Activated CD4-positive, alpha-beta T cell treated with anti-CD3 and anti-CD28 coated beads for 36 hours (primary cell): ENCODE data around the gene NIT1. TPM values are rescaled to one million over a fixed set of nuclear protein-coding genes. Genes with fewer than 3 reads are reported as not detected.

Experiments
- ATAC-seq: fragments of 200-7000 bp; cut with Tn5 transposase; one replicate; pipeline ENCODE4 v1.10.0; 2021; ENCODE audit warnings: mild to moderate bottlenecking, moderate library complexity
- CTCF ChIA-PET: fragments of 350-600 bp; sonication (Branson Sonifier 250); formaldehyde crosslinking; loops from one replicate; lab custom pipeline; 2021; ENCODE audit warnings: antibody characterized with exemption; lab: Charles Lee
- POLR2A ChIA-PET: fragments of 350-600 bp; sonication (Branson Sonifier 250); formaldehyde crosslinking; loops from one replicate; lab custom pipeline; 2021; ENCODE audit warnings: antibody characterized with exemption, inconsistent platforms; lab: Charles Lee
- DNase-seq: peaks from one replicate; pipeline ENCODE4 v3.0.0-alpha.2; 2020
- H3K27ac Mint-ChIP-seq: one replicate; pipeline ENCODE4 v1.8.0; 2021; ENCODE audit warnings: mixed read lengths
- H3K27me3 Mint-ChIP-seq: one replicate; pipeline ENCODE4 v1.8.0; 2021; ENCODE audit warnings: mixed read lengths
- H3K36me3 Mint-ChIP-seq: one replicate; pipeline ENCODE4 v1.8.0; 2021; ENCODE audit warnings: low read depth, mixed read lengths
- H3K4me1 Mint-ChIP-seq: one replicate; pipeline ENCODE4 v1.8.0; 2021; ENCODE audit warnings: mixed read lengths
- H3K4me3 Mint-ChIP-seq: one replicate; pipeline ENCODE4 v1.8.0; 2021; ENCODE audit warnings: mild to moderate bottlenecking, moderate library complexity, mixed read lengths
- H3K9me3 Mint-ChIP-seq: one replicate; pipeline ENCODE4 v1.8.0; 2021; ENCODE audit warnings: low read depth, mixed read lengths
- intact Hi-C, 2 experiments: fragments of 100-400 bp; cut with DNase I in 1 of 2; cut with micrococcal nuclease in 1 of 2; formaldehyde crosslinking; loops; one replicate each; pipeline versions ENCODE4 v1.14.2 to v1.15.1; 2022 to 2024; cut with DNase I, micrococcal nuclease
- total RNA-seq, 2 experiments: library from RNA; stranded (reverse); gene quantifications; one replicate each; pipeline ENCODE4 v1.2.3, GENCODE V29; 2021

NIT1 gene
- total RNA-seq, 2 experiments from 2014 or later: 58.2 to 62.1 TPM

GRCh38 chr1:161095230-161095629 is 22.7 kb upstream of the NIT1 start:
- no peaks in the 10 kb centered on the region for H3K27me3 Mint-ChIP-seq
- H3K4me3 Mint-ChIP-seq: no peak overlapping the region
- intact Hi-C loops: loop anchor here (5.0 kb wide), 1 partner anchor 258 kb away; no protein-coding TSS in a partner anchor
- peaks cover 65% of the 10 kb centered on the region for H3K4me1 Mint-ChIP-seq
- ATAC-seq (no peak), DNase-seq (no peak)
- no peaks in the 10 kb centered on the region for H3K9me3 Mint-ChIP-seq
- H3K36me3 Mint-ChIP-seq: peaks cover 13% of the 10 kb centered on the region
- ChIA-PET POLR2A (no interaction called here), CTCF (interaction anchor here (0.6 to 9.6 kb wide), 6 partner anchors 25 to 98 kb away, joined by 3 to 126 read pairs (median 15); partner anchors contain the start of genes ARHGAP30 and USF1)
- H3K27ac Mint-ChIP-seq: no peak overlapping the region

DNA sequence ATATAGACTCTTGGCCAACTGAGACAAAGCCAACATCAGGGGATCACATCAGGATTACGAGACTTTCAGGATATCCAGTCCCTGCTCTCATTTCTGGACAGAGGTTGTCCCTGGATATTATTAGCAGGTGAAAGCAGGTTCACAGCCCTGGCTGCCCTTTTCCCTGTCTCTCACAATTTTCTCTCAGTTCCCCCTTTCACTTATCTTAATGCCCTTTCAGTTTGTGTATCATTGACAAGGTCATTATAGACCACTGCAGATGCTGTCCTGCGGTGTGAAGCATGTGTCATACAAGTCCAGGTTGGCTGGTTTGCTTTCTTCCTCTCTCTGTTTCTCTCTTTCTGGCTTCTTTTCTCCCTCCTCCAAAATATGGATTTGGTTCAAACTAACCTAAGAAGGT is 21.9 kb upstream of the NIT1 start:
- Mint-ChIP-seq H3K27ac (no peak overlapping the region), H3K36me3 (peaks cover 19% of the 10 kb centered on the region), H3K27me3 (no peaks in the 10 kb centered on the region), H3K9me3 (no peaks in the 10 kb centered on the region), H3K4me3 (no peak overlapping the region), H3K4me1 (peaks cover 58% of the 10 kb centered on the region)
- ATAC-seq (no peak), DNase-seq (no peak)
- ChIA-PET POLR2A (no interaction called here), CTCF (interaction anchor here (0.8 to 9.6 kb wide), 11 partner anchors 16 to 306 kb away, joined by 3 to 126 read pairs (median 15); partner anchors contain the start of genes ARHGAP30, ITLN2, PPOX and TSTD1)
- intact Hi-C loops: loop anchor here (2.0 to 5.0 kb wide), 3 partner anchors 27 to 259 kb away; partner anchors contain the start of gene ARHGAP30 (in 1 of the 2)

GRCh38 chr1:161096530-161096929 is 21.4 kb upstream of the NIT1 start:
- ATAC-seq (no peak), DNase-seq (no peak)
- Mint-ChIP-seq H3K27me3 (no peaks in the 10 kb centered on the region), H3K27ac (no peak overlapping the region), H3K4me3 (no peak overlapping the region), H3K4me1 (peaks cover 52% of the 10 kb centered on the region), H3K9me3 (no peaks in the 10 kb centered on the region), H3K36me3 (peaks cover 23% of the 10 kb centered on the region)
- ChIA-PET CTCF (interaction anchor here (0.6 to 9.6 kb wide), 22 partner anchors 9 to 320 kb away, joined by 3 to 126 read pairs (median 6); partner anchors contain the start of genes ARHGAP30, F11R, ITLN2 and PPOX), POLR2A (no interaction called here)
- intact Hi-C loops: loop anchor here (2.0 to 5.0 kb wide), 3 partner anchors 28 to 259 kb away; partner anchors contain the start of gene ARHGAP30 (in 1 of the 2)

- H3K27me3 Mint-ChIP-seq: no peaks in the 10 kb centered on the region
- peaks cover 34% of the 10 kb centered on the region for H3K4me1 Mint-ChIP-seq
- H3K9me3 Mint-ChIP-seq: no peaks in the 10 kb centered on the region
- peaks cover 32% of the 10 kb centered on the region for H3K36me3 Mint-ChIP-seq
- peak within 1 kb of the TSS; percentile 71 for H3K4me3 Mint-ChIP-seq
- peak; percentile 84 for DNase-seq
- intact Hi-C loops: loop anchor here (2.0 to 5.0 kb wide), 2 partner anchors 34 to 261 kb away; partner anchors contain the start of gene DEDD (in 2 of the 2)
- H3K27ac Mint-ChIP-seq: peak within 1 kb of the TSS; percentile 73
- ChIA-PET POLR2A (interaction anchor here (0.6 to 1.4 kb wide), 7 partner anchors 19 to 84 kb away, joined by 3 to 4 read pairs (median 3); partner anchors contain the start of gene TSTD1), CTCF (interaction anchor here (0.6 to 9.6 kb wide), 27 partner anchors 10 to 321 kb away, joined by 3 to 126 read pairs (median 4); partner anchors contain the start of genes ARHGAP30, ITLN2, PPOX and TOMM40L)
- peak; percentile 82 for ATAC-seq
These were observed 19.5 kb upstream of the NIT1 start, which contains the start of gene KLHDC9 for GRCh38 chr1:161098210-161099068. TSS of gene KLHDC9 (plus strand) at chr1:161098361. CDS start at chr1:161098536, 175 bp downstream.

DNA sequence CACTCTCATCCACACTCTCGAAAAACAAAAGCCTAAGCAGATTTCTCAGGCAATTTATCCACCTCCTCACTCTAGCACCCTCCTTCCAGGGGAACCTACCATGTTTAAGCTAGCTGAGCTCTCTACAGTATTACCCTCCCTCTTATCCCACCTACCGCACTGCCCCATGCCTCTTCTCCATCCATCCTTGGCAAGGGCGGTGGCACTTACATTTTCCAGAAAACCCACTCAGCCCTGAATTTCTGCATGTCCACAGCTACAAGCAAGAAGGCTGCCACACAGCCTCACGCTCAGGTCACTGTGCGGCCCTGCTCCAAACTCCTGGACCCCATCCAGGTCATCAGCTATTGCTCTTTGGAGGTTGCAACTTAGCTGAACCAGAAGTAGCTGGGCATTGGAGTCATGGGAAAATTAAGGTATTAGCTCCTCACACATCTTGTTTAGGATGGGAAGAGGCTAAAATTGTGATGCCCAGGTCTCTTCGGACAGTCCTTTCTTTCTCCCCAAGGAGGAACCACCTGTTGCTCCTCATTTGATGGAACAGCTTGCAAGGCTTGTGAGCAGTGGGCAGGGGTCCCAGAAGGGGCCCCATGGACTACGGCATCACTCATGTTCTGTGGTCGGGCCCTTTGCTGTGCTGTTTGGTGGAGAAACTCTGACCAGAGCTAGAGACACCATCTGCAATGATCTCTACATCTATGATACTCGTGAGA is 18.7 kb upstream of the NIT1 start:
- no peak overlapping the region for H3K27ac Mint-ChIP-seq
- intact Hi-C loops: loop anchor here (2.0 to 5.0 kb wide), 2 partner anchors 34 to 262 kb away; partner anchors contain the start of gene DEDD (in 2 of the 2)
- H3K9me3 Mint-ChIP-seq: no peaks in the 10 kb centered on the region
- ChIA-PET CTCF (interaction anchor here (0.7 to 9.6 kb wide), 11 partner anchors 14 to 310 kb away, joined by 3 to 126 read pairs (median 7); partner anchors contain the start of genes ARHGAP30, ITLN2, TSTD1 and USF1), POLR2A (interaction anchor here (1.0 kb wide), 1 partner anchor 32 kb away, joined by 3 read pairs; no protein-coding TSS in a partner anchor)
- DNase-seq: no peak
- peak overlapping the region; percentile 47 for H3K4me3 Mint-ChIP-seq
- H3K4me1 Mint-ChIP-seq: peaks cover 29% of the 10 kb centered on the region
- H3K27me3 Mint-ChIP-seq: no peaks in the 10 kb centered on the region
- H3K36me3 Mint-ChIP-seq: peaks cover 34% of the 10 kb centered on the region
- no peak for ATAC-seq

GRCh38 chr1:161100556-161100955 is 17.3 kb upstream of the NIT1 start:
- ATAC-seq (no peak), DNase-seq (no peak)
- Mint-ChIP-seq H3K36me3 (peaks cover 38% of the 10 kb centered on the region), H3K27ac (no peak overlapping the region), H3K9me3 (no peaks in the 10 kb centered on the region), H3K27me3 (no peaks in the 10 kb centered on the region), H3K4me1 (peaks cover 30% of the 10 kb centered on the region), H3K4me3 (no peak overlapping the region)
- POLR2A ChIA-PET: interaction anchor here (0.6 to 1.0 kb wide), 2 partner anchors 31 to 137 kb away, joined by 3 read pairs; partner anchors contain the start of gene NR1I3
- CTCF ChIA-PET: interaction anchor here (0.6 to 9.6 kb wide), 7 partner anchors 13 to 104 kb away, joined by 3 to 126 read pairs (median 4); partner anchors contain the start of genes ARHGAP30 and TSTD1
- intact Hi-C loops: no loop called here

- Mint-ChIP-seq H3K36me3 (peaks cover 35% of the 10 kb centered on the region), H3K27ac (peak overlapping the region; percentile 23), H3K4me3 (no peak overlapping the region), H3K27me3 (no peaks in the 10 kb centered on the region), H3K4me1 (peaks cover 18% of the 10 kb centered on the region), H3K9me3 (no peaks in the 10 kb centered on the region)
- CTCF ChIA-PET: interaction anchor here (0.6 to 2.2 kb wide), 3 partner anchors 9 to 267 kb away, joined by 3 to 5 read pairs (median 5); no protein-coding TSS in a partner anchor
- intact Hi-C loops: loop anchor here in 1 of 2 experiments (5.0 kb wide), 1 partner anchor 36 kb away; no protein-coding TSS in a partner anchor
- POLR2A ChIA-PET: no interaction called here
- DNase-seq (no peak), ATAC-seq (no peak)
These were observed 11.5 kb upstream of the NIT1 start for GRCh38 chr1:161106431-161106830.

- CTCF ChIA-PET: interaction anchor here (3.9 kb wide), 1 partner anchor 13 kb away, joined by 32 read pairs; the partner anchor contains the start of gene KLHDC9
- intact Hi-C loops: no loop called here
- H3K27ac Mint-ChIP-seq: peak overlapping the region; percentile 72
- ATAC-seq (no peak), DNase-seq (no peak)
- H3K4me3 Mint-ChIP-seq: no peak overlapping the region
- peaks cover 51% of the 10 kb centered on the region for H3K4me1 Mint-ChIP-seq
- POLR2A ChIA-PET: no interaction called here
- no peaks in the 10 kb centered on the region for H3K27me3 Mint-ChIP-seq
- H3K9me3 Mint-ChIP-seq: no peaks in the 10 kb centered on the region
- peaks cover 43% of the 10 kb centered on the region for H3K36me3 Mint-ChIP-seq
These were observed 6.8 kb upstream of the NIT1 start for GRCh38 chr1:161111117-161111516.

DNA sequence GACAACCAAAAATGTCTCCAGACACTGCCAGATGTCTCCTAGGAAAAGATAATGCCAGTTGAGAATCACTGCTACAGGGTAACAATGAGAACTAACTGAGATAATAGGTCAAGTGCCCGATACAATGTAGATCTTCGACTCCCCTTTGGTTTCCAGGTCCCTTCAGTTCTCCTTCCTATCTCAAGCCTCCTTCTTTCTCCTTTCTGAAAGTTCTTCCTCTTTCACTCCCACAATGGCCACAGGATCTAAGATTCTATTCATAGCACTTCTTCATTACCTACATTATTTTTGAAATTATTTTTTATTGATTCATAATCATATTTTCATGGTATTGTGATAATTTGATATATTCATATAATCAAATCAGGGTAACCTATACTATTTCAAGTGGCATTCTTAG is 6.4 kb upstream of the NIT1 start:
- ChIA-PET POLR2A (no interaction called here), CTCF (interaction anchor here (0.5 to 3.9 kb wide), 4 partner anchors 10 to 121 kb away, joined by 3 to 32 read pairs (median 4); partner anchors contain the start of gene KLHDC9)
- Mint-ChIP-seq H3K27ac (peak overlapping the region; percentile 72), H3K4me3 (no peak overlapping the region), H3K27me3 (no peaks in the 10 kb centered on the region), H3K4me1 (peaks cover 52% of the 10 kb centered on the region), H3K36me3 (peaks cover 44% of the 10 kb centered on the region), H3K9me3 (no peaks in the 10 kb centered on the region)
- intact Hi-C loops: no loop called here
- DNase-seq (no peak), ATAC-seq (no peak)

GRCh38 chr1:161113915-161114314 is 4.0 kb upstream of the NIT1 start:
- ChIA-PET POLR2A (interaction anchor here (0.6 kb wide), 1 partner anchor 69 kb away, joined by 3 read pairs; no protein-coding TSS in a partner anchor), CTCF (interaction anchor here (0.7 to 3.9 kb wide), 4 partner anchors 15 to 115 kb away, joined by 3 to 32 read pairs (median 4); partner anchors contain the start of gene KLHDC9)
- peaks cover 46% of the 10 kb centered on the region for H3K36me3 Mint-ChIP-seq
- ATAC-seq: no peak
- H3K9me3 Mint-ChIP-seq: no peaks in the 10 kb centered on the region
- DNase-seq: no peak
- H3K4me1 Mint-ChIP-seq: peaks cover 58% of the 10 kb centered on the region
- intact Hi-C loops: no loop called here
- peak overlapping the region; percentile 98 for H3K27ac Mint-ChIP-seq
- H3K4me3 Mint-ChIP-seq: peak overlapping the region; percentile 15
- no peaks in the 10 kb centered on the region for H3K27me3 Mint-ChIP-seq
